CD4-positive, alpha-beta T cell treated with Interferon gamma for 1 hour (primary cell): ENCODE data around the gene PDPR.
"Not testable (repeated sequence)": the region's sequence is repeated elsewhere in the genome, so short reads cannot be mapped to it uniquely, and the experiment has no call there.

Experiments used
- DNase-seq: peaks from one replicate; pipeline ENCODE4 v3.0.0-alpha.2; 2020

The PDPR gene

DNA sequence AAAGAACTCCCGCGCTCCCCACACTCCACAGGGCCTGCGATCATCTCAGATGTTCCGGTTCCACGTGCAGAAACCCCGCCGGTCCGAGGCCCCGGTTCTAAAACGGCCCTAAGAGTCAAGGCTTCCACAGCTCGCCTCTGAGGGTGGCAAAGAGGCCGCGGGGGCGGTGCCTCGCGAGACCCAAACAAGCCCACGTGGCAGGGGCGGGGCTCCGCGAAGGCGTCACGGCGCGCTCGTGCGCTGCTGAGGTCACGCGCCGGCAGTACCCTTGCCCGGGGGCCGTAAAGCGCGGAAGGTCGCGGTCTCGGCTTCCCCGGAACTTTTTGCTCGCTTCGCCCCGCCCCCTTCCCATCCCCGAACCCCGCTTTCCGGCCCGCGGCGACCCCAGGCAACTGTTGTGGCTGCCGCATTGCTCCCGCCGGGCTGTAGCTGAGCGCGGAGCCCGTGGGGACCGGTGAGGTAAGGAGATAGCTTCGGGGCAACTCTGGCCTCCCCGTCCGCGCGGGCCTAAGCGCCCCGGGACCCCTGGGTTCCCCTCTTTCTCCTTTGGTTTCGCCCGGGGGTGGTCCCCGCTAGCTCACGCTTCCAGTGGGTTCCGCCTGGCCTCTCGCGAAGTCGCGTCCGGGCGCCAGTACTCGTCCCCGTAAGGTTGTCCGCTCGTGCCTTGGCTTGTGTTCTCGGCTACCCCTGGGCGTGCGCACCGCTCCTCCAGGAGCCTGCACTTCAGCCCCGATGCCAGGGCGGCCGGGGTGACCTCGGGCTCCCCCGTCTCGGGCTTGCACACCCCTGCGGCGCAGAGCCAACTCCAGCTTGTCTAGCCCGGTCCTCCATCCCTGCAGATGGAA is at the start of gene PDPR:
PDPR (plus strand) TSS at position 351 of the 845 bp plus-strand sequence. CDS start 6,161 bp downstream, outside the sequence.
- DNase-seq: peak; percentile 96

DNA sequence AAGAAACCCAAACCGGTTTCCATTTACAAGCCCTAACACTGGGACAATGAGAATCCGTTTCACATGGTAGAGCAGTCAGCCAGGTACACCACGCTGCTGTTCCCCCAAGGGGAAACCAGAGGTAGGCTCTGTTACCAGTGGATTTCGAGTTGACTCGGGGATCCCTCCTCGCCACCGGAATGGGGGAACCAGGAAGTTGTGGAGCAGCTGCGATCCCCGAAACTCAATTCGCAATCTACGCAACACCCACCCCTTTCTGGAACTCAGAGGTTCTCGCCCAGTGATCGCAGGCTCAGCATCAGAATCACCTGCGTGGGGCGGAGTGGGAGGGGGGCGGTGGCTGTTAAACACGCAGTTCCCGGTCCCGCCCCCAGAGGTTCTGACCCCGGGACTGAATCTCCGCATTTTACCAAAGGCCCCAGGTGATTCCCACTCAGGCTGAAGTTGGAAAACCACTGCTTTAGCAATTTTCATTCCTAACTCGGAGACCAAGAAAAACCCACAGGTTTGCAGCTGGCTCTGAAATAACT is 49.2 kb upstream of the PDPR start:
- DNase-seq: peak; percentile 61

DNA sequence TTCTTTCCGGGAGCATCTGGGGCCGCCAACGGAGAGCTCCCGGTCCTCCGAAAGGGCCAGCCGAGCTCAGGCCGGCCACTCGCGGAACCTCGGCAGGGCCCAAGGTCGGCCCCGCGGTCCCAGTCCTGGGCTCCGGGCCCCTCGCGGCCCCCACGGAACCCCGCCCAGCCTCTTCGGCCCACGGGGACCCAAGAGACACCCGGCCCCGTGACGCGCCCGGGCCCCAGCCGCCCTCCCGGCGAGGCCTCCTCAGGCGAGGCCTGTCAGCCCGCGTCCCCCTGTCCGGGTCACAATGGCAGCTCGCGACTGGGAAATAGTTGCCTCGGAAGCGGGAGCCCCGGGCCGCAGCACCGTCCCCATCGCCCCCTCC is 48.8 kb upstream of the PDPR start:
- not testable (repeated sequence) for DNase-seq

DNA sequence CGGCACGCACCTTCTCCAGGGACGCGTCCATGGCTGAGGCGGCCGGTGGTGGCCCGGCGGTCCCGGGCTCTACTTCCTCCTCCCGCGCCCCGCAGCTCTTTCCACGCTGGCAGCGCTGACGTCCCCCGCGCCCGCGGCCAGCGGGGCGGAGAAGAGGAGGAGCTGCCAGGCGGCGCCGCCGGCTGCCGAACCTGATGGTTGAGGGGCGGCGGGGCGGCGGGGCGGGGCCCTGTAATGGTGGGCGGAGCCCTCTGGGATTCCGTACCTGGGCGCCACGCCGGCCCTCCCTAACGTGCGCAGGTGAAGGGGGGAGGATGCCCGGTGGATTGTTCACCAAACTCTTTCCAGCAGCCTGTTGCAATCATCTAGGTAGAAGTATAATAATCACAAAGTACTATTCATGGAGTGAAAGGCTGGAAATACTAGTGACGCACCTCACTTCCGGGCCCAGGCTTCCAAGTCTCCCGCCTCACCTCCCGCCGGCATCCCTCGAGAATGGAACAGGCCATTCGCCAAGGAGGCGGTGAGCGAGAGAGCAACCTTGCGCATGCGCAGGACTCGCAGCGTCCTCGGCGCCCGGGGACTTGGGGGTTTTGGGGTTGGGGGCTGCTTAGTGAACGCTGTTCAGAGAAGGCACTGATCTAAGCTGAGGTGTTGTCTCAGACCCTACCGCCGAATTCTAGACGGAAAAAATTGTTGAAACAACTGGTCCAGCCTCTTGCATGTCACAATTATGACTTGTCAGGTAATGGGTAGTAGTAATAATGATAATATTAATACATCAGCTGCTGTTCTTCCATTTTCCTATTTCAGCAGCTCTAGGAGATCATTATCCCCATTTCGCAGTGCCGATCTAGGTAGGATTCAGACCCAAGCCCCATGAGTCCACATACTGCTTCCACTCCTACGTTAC is 48.1 kb upstream of the PDPR start:
- peak; percentile 91 for DNase-seq

DNA sequence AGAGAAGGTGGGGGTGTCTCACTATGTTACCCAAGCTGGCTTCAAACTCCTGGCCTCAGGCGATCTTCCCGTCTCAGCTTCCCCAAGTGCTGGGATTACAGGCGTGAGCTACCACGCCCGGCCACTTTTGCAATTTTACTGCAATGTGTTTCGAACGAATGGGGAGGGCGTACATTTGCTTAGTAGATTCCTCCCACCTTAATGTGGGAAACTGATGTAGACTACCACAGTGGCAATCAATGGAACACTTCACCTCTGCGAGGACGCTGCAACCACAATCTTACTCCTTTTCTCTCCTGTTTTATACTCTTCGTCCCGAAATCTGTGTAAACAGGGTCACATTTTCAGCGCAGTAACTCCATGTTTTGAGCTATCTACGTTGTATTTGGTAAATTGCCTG is 47.4 kb upstream of the PDPR start:
- not testable (repeated sequence) for DNase-seq

DNA sequence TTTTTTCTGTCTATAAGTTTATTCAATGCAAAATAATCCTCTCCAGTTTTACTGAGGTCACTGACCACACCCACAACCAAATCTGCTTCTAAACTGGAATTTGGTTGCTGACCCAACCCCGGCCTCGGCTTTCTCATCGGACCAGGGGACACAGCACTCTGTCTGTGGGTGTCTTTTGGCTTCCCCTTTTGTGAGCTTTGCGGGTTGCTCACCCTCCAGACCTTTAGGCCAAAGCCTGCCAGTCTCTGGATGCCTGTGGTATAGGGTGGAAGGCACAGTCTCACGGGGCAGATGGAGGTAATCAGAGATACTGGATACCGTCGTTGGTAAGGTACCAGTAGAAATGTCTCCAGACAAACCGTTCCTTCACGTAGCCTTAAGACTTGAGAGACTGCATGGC is 35.1 kb upstream of the PDPR start:
- not testable (repeated sequence) for DNase-seq

DNA sequence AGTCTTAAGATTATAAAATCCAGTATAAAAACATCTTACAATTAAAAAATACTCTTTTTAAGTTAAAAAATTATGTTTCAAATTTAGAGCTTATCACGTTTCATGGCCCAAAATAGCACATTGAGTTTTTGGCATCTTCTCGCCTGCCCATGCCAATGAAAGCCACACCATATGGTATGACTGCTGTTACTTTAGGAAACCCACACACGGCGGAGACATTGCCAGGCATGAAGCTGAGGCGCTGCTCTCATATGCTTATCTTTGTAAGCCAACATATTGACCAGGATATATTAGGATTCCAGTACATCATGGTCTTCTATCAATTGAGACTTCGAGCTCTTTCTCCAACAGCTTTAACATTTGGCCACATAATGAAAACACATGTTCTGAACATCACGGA is 32.9 kb upstream of the PDPR start:
- not testable (repeated sequence) for DNase-seq

DNA sequence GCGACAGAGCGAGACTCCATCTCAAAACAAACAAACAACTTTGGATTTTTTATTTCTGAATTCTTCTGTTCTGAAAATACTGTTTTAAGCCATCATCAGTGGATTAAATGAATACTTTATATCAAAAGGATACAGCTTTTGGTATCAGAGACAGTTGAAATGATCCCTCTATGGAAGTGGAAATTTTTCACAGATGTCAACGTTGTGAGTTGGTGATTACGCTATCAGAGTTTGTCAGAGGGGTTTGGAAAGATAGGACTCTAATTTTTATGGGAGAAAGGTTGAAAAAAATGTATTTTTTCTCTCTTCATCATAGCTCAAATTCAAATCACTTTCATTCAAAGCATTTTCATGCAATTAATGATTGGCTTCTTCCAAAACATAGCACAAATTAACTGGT is 30.2 kb upstream of the PDPR start:
- DNase-seq: not testable (repeated sequence)

DNA sequence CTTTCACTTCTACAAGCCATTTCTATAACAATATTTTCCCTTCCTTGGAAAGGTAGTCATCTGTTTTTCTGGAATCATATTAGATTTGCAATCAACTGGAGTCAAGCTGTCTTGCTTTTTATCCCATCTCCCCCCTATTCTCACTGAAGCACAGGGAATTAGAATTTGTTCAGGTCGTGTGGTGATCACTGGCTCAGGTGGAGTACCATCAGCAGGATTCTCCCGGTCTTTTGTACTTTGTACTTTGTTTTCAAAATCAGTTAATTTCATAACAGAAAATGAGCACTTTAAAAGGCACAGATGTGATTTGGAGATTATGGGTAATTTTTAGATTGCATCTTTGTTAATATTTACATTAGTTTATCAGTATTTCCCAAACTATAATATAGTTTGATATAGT is 26.0 kb upstream of the PDPR start:
- not testable (repeated sequence) for DNase-seq

DNA sequence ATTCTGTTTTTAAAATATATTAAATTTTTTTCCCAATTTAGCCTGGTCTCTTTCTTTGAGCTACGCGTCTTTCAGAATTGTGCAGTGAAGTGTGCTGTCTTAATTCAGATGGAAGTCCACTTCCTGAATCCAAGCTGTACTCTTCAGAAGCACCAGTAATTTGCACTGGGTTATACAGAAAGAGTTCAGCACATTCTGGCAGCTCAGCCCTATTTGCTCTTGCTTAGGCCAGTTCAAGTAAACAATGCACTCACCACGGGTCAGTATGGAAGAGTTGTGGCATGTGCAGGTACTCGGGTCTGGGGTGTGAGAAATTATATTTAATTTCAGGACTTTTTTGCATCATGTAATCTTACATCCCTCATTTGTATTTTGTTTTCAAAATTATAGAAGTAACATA is 25.3 kb upstream of the PDPR start:
- DNase-seq: not testable (repeated sequence)

DNA sequence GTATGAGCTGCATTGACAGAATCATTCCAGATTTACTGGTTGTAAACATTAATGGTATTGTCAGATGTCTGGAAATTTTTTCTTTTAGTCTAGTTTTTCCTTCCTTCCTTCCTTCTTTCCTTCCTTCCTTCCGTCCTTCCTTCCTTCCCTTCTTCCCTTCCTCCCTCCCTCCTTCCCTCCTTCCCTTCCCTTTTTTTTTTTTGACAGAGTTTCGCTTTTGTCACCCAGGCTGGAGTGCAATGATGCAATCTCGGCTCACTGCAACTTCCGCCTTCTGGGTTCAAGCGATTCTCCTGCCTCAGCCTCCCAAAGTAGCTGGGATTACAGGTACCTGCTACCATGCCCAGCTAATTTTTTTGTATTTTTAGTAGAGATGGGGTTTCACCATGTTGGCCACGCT is 24.8 kb upstream of the PDPR start:
- DNase-seq: not testable (repeated sequence)

DNA sequence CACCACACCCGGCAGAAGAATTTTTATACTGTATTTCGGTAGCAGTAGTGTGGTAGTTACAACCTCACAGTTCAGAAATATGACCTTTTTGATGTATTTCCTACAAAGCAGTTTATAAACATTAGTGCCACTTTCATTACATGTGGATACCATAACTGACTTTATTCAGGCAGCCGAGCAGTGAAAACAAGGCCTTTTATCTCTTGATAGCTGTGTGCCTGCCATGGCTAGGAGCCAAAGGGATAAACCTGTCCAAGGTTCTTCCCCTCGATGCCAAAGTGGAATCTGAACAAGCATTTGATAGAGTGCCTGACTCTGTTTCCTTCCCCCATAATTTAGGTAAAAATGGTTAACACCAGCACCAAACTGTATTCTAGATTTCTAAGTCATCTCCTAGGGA is 23.0 kb upstream of the PDPR start:
- DNase-seq: not testable (repeated sequence)

DNA sequence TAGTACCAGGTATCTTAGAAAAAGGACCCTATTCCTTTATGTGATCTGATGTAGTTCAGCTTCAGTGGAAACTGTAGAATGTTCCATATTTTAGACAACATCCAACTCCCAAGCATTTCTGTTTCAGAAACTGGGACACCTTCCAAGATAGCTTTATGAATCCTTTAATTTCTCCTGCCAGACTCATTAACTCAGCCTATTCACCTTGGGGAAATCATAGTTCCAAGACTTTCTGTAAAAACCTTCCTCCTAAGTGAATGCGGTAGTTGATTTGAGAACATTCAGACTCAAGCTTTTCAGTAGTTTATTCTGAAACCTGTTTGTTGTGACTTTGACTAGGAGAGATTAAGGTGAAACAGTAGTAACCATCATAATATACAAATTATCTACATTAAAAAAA is 20.0 kb upstream of the PDPR start:
- not testable (repeated sequence) for DNase-seq

DNA sequence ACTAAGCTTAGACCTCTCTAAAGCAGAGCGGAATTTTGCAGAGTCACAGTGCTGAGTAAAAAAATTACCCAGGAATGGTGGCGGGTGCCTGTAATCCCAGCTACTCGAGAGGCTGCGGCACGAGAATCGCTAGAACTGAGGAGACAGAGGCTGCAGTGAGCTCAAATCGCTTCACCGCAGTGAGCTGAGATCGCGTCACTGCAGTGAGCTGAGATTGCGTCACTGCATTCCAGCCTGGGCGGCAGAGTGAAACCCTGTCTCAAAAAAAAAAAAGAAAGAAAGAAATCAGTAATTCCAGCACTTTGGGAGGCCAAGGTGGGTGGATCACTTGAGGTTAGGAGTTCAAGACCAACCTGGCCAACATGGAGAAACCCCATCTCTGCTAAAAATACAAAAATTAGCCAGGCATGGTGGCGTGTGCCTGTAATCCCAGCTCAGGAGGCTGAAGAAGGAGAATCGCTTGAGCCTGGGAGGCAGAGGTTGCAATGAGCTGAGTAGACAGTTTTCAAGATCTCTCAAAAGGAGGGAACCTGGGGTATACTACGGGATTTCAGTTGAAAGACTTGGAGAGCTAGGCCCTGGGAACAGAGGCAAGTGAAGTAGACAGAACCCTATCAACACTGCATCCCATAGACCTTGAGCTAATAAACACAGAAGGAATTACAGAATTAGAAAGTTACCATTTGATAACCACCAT is 4.4 kb upstream of the PDPR start:
- DNase-seq: not testable (repeated sequence)

DNA sequence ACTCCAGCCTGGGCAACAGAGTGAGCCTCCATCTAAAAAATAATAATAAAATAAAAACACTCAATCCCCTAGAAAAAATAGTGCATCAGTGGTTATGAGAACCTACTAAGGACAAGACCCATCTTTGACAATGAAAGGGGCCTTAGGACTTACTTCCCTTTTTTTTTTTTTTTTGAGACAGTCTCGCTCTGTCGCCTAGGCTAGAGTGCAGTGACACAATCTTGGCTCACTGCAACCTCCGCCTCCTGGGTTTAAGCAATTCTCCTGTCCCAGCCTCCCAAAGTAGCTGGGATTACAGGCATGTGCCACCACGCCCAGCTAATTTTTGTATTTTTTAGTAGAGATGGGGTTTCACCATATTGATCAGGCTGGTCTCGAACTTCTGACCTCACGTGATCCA is 2.0 kb upstream of the PDPR start:
- not testable (repeated sequence) for DNase-seq

DNA sequence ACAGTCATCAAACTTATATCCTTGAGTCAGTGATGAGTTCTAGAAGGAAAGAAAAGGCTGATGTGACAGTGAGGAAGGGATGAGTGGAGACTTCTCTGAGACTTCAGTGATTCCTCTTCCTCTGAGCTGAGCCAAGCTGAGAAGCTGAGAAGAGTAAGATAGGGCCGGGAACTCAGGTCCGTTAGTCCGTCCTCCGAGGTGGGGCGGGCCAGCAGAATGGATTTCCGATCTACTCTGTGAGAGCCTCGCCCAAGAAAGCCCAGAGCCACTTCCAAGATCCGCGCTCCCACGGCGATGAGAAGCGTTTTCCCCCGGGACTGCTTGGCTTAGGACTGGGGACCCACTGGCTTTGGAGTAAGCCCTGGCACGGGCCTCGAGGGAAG is 542 bp upstream of the PDPR start:
- DNase-seq: not testable (repeated sequence)

DNA sequence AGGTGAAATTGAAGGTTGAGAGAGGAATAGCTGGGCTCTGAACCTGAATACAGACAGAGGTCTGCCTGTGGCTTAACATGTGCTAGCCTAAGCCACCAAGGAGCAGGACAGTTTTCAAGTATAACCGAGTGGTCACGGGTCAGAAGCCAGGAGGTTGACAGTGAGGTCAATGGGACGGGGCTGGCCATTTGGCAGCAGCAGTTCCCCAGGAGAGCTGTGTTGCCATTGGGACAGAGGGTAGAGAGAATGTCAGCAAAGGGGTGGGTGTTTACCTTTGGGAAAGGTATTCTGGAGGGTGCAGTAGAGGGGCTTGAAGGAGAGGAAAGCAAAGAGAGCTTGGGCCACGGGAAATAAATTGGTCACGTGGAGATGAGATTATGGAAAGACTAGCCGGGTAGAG is 4.2 kb downstream of the PDPR start:
- DNase-seq: not testable (repeated sequence)

DNA sequence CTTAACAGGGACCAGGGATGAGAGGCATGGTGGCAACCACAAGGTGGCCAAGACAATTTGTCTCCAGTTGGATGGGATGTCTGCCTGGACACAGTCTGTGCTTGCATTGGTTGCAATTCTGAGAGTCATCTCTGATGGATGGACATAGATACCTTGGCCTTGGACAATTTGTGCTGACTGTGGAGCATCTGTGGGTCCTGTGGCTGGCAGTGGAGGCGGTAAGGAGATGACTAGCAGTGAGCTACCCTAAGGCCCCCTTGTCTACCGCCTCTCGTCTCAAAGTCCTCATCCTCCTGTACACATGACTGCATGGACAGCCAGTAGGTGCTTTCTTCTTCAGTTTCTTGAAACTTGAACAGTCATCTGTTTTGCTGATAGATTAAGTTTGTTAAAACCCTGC is 4.6 kb downstream of the PDPR start:
- DNase-seq: not testable (repeated sequence)

DNA sequence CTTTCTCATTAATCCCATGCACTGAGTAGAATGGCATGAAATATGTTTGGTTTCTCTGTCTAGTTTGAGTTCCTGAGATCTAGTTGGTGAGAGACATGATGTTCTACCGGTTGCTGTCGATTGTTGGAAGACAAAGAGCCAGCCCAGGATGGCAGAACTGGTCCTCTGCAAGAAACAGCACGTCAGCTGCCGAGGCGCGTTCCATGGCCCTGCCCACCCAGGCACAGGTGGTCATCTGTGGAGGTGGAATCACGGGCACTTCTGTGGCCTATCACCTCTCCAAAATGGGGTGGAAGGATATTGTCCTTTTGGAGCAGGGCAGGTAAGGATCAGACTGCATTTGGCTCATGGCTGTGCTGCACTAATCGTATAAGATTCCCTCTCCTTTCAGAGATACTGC is 6.3 kb downstream of the PDPR start:
- not testable (repeated sequence) for DNase-seq

DNA sequence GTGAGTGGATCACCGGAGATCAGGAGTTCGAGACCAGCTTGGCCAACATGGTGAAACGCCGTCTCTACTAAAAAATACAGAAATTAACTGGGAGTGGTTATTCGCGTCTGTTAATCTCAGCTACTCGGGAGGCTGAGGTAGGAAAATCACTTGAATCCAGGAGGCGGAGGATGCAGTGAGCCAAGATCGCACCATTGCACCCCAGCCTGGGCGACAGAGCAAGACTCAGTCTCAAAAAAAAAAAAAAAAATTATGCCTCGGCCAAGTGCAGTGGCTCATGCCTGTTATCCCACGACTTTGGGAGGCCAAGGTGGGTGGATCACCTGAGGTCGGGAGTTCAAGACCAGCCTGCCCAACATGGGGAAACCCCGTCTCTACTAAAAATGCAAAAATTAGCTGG is 9.7 kb downstream of the PDPR start:
- DNase-seq: not testable (repeated sequence)

DNA sequence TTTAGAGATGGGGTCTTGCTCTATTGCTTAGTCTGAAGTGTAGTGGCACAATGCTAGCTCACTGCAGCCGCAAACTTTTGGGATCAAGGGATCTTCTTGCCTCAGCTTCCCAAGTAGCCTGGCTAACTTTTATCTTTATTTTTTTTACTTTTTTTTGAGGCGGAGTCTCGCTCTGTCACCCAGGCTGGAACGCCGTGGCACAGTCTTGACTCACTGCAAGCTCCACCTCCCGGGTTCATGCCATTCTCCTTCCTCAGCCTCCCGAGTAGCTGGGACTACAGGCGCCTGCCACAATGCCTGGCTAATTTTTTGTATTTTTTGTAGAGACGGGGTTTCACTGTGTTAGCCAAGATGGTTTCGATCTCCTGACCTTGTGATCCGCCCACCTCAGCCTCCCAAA is 12.1 kb downstream of the PDPR start:
- not testable (repeated sequence) for DNase-seq

DNA sequence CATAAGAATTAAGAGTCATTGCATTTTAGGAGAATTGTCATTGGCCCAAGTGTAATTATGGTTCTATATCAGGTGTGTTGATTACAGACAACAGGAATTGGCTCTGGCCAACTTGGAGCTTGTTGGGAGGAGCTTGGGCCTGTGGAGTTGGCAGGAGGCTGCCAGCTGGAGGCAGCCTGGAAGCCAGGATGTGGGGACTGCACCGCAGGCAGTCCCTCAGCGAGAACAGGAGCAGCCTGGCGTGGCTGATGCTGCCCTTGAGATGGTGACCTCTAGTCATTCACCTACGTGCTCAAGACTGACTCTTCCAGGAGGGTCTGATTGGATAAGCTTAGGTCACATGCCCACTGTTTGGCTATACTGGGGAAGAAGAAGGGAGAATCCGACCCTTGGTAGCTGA is 13.6 kb downstream of the PDPR start:
- DNase-seq: not testable (repeated sequence)

DNA sequence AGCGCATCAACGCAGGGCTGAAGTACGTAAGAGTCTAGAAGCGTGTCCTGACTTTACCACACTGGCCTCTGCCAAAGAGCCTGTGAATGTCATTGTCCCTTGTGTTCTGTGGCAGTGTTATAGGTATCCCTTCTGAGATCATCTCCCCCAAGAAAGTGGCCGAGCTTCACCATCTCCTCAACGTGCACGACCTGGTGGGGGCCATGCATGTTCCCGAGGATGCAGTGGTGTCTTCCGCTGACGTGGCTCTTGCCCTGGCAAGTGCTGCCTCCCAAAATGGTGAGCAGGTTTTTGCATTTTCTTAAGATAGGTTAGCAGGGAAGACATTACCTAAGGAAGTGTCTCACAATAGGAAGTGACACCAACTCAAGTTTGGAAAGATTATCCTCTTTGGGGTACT is 14.7 kb downstream of the PDPR start:
- DNase-seq: not testable (repeated sequence)
